ENCODE measurements around the gene PPIB. TPM values are rescaled to one million over a fixed set of nuclear protein-coding genes. Genes with fewer than 3 reads are reported as not detected.

Gene PPIB
- 469 TPM for polyA plus RNA-seq (ENCODE audit: insufficient read length)
- long read RNA-seq, donor 1, transcript PPIB-201 (5 exons, 1,081 nt) = major isoform, 339 of 441 reads
- long read RNA-seq, donor 1, partial matches to known transcripts = 56 of 441 reads
- long read RNA-seq, donor 1, other reads (novel, unspliced or antisense) = 45 of 441 reads
- long read RNA-seq, donor 2, transcript PPIB-201 (5 exons, 1,081 nt) = major isoform, 274 of 333 reads
- long read RNA-seq, donor 2, partial matches to known transcripts = 28 of 333 reads
- long read RNA-seq, donor 2, other reads (novel, unspliced or antisense) = 30 of 333 reads
- long read RNA-seq, donor 3, transcript PPIB-201 (5 exons, 1,081 nt) = major isoform, 226 of 266 reads
- long read RNA-seq, donor 3, partial matches to known transcripts = 19 of 266 reads
- long read RNA-seq, donor 3, other reads (novel, unspliced or antisense) = 20 of 266 reads
- long read RNA-seq, donor 4, transcript PPIB-201 (5 exons, 1,081 nt) = major isoform, 44 of 91 reads
- long read RNA-seq, donor 4, partial matches to known transcripts = 46 of 91 reads
- long read RNA-seq, donor 4, other reads (novel, unspliced or antisense) = 0 of 91 reads
- long read RNA-seq, donor 5, transcript PPIB-201 (5 exons, 1,081 nt) = major isoform, 552 of 697 reads
- long read RNA-seq, donor 5, partial matches to known transcripts = 50 of 697 reads
- long read RNA-seq, donor 5, other reads (novel, unspliced or antisense) = 93 of 697 reads
- long read RNA-seq, donor 6, transcript PPIB-201 (5 exons, 1,081 nt) = major isoform, 343 of 465 reads
- long read RNA-seq, donor 6, partial matches to known transcripts = 71 of 465 reads
- long read RNA-seq, donor 6, other reads (novel, unspliced or antisense) = 50 of 465 reads
- long read RNA-seq, donor 7, transcript PPIB-203 (3 exons, 1,208 nt) = minor isoform, 6 of 679 reads
- long read RNA-seq, donor 7, transcript PPIB-201 (5 exons, 1,081 nt) = major isoform, 539 of 679 reads
- long read RNA-seq, donor 7, partial matches to known transcripts = 102 of 679 reads
- long read RNA-seq, donor 7, other reads (novel, unspliced or antisense) = 32 of 679 reads
- long read RNA-seq, donor 8, transcript PPIB-201 (5 exons, 1,081 nt) = major isoform, 135 of 160 reads
- long read RNA-seq, donor 8, partial matches to known transcripts = 14 of 160 reads
- long read RNA-seq, donor 8, other reads (novel, unspliced or antisense) = 10 of 160 reads

DNA sequence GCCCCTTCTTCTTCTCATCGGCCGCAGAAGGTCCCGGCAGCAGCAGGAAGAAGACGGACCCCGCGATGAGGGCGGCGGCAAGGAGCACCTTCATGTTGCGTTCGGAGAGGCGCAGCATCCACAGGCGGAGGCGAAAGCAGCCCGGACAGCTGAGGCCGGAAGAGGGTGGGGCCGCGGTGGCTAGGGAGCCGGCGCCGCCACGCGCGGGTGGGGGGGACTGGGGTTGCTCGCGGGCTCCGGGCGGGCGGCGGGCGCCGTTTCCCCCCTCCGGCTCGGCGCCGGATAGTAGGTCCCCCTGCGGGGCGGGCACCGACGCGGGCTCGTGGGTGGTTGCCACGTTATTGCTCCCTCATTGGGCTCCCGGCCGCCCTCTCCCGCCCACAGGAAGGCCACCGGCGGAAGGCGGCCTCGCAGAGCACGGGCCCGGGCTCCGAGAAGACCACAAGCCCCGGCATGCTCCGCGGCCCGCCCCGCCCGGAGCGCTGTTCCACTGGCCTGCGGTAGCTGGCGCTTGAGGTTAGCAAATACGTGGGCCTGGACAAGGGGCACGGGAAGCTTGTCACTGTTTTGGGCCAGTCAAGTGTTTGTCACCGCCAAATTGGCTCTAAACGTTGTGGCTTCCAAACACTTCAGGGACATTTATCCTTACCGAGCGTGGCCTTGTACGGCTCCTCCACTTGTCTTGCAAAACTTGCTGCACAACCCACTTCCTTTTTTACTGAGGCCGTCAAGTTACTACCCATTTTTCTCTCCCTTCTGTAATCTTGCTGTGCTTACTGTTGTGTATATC lies at the start of gene PPIB:
Gene PPIB, minus strand, starts transcription at position 154 of the 790 bp plus-strand sequence. Its CDS starts 36 bp downstream, at position 118.
- DNase-seq = peak; percentile 95

DNA sequence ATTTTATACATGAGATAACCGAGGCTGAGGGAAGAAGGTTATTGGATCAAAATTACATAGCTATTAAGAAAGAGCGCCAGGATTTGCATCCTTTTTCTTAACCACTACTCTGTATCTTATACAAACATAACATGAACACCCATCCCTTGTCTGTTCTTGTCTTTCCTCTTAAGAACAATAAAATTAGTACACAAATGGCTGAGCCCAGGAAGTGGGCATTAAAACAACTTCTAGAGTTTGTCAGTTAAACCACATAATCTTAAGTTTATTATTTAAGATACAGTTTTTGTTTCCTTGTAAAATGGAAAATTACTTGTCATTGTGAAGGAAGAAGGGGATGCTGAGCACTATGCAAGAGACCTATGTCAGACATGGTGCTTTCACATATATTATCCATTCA lies 48.9 kb upstream of the PPIB start:
- DNase-seq = no peak

DNA sequence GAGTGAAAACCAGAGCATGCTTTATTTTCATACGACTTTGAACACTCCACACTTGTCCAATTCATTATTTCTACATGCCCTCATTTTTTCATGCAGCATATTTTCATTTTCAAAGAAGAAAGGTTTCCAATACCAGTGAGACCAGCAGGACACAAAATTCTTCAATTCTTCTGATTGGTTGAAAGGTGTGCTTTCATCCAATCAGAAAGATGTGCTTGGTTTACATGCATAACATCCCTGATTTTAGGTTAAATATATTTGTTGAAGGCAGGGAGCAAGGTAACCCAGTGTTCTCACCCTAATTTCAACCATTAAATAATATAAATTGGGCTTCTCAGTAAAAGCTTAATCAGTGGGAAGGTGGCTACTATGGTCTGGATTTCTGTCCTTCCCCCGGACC lies 47.5 kb upstream of the PPIB start:
- DNase-seq = no peak

DNA sequence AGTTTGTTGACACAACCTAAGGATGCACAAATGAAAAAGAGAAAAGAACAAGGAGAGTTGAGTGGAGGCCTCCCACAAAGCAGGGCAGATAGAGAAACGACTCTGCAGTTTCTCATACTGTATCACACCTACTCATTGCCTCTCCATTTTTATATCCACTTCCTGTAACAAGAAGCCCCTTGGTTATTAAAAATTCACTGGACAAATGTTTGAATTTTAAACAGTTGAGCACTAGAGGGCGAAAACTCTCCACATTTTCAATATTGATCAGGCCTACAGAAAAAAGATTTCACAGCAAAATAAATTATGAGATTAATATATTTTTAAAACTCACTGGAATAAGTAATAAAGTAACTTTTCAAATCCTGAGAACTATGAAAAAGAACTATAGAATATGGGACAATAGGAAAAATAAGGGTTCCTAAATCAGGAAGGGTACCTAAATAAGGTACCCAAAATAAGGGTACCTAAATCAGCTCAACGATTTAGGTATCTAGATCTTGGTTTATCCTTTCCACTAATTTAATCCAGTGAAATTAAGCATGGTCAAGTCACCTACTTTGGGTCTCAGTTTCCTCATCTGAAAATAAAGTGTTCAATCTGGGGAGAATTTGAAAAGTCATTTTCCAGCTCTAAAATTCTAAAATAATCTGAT lies 47.0 kb upstream of the PPIB start:
- peak; percentile 39 for DNase-seq

DNA sequence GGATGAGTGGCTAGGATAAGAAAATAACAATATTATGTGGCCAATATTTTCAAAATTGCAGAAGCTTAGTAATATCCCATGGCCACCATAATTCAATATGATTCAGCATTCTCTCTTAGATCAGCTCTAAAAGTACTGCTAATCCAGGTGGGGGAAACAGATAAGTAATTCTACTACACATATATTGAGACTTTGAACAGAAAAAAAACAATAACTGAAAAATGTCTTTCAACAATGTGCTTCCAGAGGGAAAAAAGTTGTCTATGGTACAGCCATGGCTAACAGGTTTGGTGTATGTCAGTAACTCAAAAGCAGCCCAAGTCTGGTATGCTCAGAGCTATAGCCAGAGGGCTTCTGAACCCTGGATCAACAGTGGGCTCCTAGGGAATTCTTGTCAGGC lies 42.4 kb upstream of the PPIB start:
- no peak for DNase-seq

DNA sequence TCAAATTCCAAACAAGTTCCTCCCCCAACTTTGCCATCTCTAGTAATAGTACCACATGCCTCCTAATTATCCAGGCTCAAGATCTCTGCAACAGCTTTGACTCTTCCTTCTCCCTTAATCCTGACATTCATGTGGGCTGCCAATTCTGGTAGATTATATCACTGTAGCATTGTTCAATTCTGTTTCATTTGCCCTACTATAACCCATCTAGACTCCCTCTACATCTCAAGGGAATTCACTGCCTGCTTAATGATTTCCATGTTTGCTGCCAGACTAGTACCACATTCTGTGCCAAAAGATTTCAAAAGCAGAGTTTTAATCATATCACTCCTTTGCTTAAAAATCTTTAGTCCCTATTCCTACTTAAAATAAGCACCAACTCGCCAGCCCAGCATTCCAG lies 34.6 kb upstream of the PPIB start:
- no peak for DNase-seq

DNA sequence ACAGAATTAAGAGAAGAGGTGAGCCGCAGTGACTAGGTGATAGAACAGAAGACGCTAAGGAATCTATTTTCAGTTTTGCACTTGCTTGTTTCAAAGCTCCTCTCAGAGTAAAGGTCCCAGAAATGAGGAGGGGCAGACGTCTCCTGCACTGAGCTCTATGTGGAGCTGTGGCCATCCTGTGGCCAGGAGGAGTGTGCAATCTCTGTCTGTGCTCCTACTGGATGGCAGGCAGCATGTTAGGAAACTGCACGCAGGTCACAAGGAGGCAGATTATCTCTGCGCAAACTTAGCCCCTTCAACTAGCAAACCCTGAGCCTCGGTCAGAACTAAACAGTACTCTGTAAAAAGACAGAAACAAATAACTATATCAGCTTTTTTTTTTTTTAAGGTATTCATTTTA lies 31.1 kb upstream of the PPIB start:
- DNase-seq = no peak

DNA sequence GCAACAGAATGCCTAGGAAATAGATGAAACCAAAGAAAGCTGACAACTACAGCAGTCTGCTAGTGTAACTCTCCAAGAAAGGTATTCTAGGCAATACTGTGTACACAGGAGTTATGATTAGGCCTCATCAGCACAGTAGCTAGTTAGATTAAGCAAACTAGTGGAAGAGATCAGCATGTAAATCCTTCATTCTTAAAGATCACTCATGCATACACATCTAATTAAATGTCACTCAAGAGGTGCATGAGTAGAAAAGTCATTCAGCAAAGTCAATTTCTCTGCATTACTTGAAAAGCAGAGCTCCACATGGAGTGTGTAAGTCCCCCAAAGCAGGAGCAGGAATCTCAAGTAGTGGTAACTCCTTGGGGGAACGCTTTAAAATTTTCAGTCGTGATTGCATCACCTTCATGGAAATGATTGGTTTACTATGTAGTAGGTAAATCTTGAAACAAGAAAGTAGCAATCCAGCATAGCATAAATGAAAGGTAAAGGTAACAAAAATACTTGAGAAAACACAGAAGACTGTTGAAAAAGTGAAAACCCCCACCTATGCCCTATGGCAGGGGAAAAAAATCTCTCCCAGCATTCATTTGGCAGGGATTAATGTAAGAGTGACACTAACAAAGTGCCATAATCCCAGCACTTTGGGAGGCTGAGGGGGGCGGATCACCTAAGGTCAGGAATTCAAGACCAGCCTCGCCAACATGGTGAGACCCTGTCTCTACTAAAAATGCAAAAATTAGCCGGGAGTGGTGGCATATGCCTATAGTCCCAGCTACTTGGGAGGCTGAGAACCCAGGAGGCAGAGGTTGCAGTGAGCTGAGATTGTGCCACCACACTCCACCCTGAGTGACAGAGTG lies 29.4 kb upstream of the PPIB start:
- DNase-seq = no peak

DNA sequence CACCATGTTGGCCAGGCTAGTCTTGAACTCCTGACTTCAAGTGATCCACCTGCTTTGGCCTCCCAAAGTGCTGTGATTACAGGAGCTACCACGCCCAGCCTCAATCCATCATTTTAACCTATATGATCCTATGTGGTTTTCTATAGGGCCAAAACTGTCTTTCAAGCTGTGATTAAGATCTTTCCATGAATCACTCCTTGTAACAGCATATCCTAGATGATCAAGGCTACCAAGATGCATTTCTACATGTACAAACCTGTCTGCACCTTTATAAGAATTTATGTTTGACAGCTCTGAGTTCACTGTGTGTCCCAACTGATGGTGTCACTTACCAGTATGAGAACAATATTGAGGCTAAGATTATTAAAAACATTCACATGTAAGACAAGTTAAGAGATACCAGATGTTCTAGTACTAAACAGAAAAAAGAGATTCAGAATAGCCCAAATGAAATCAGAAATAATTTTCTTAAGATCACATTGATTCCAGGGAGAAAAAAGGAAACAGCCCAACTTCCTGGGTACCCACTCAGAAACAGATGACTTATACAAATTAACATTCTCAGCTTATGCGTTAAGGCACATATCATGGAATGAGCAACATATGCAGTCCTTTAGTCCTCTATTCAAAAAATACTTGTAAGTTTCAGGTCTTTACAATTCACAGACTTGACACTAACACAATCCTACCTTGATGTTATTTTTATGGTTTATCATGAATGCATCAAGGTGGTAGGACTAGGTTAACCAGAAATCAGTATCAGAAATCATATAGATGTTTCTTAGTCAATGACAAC lies 24.8 kb upstream of the PPIB start:
- no peak for DNase-seq

DNA sequence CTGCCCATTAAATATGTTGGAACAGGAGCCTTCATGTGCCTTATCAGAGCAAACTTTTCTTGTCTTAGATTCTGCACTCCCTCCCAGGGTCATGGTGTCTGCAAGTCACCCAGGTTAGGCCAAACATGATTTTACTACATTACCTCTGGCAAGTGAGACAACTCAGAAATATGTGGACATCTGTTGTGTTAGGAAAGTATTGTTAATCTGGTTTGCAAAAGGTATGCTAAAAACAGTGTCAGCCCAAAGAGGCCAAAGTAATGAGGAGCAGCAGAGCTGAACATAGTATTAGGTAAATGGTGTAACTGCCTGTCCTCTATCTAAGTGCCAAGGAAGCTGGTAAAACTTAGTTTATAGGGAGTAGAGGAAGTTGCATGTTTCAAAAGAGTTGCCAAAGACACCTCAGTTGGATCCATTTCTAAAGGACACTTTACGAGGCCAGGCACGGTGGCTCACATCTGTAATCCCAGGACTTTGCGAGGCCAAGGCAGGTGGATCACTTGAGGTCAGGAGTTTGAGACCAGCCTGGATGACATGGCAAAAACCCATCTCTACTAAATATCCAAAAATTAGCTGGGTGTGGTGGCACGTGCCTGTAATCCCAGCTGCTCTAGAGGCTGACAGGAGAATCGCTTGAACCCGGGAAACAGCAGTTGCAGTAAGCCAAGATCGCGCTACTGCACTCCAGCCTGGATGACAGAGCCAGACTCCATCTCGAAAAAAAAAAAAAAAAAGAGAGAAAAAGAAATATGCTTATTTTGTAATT lies 22.5 kb upstream of the PPIB start:
- no peak for DNase-seq

DNA sequence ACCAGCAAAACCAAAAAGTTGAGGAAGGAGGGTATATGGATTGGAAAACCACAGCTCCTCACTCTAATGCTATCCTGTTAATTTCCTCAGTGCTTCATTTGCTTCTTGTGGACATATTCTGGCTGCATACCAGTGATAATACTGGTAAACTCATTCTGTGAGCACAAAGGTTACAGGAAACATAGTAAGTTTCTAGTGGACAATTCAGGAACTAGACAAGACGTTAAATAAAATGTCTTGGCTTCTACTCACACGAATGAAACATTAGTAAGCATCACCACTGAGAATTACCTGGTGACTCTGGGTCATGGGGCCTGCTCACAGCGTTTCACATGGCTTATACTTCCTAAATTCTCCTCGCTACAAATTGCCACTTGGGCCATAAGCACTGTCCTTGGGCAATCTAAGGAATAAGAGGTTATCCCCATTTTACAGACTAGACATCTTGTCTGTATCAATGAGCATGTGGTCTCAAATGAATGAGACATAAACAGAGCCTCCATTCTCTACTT lies 20.1 kb upstream of the PPIB start:
- no peak for DNase-seq

DNA sequence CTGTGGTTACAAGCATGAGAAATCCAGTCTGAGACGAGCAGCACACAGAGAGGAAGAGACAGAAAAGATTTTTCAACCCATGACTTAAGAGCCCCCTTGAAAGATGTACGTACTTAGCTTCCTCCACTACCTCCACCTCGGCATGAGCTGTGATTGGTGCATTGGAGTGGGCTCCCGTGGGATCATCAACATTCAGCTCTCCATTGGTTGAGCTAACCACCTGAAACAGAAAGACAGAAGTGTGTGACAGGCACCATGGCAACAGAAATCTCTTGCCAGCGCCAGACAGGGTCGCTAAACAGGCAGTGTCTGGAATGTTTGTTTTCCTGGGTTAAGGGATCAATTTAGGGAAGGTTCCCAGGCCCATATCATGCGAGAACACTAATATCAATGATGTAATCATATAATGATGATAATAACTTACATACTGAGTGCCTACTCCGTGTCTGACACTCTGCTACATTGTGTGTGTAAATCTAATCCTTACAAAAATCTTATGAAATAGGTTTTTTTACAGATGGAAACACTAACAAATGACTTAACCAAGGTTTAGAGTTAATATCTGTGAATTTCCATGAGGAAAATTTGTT lies 17.5 kb upstream of the PPIB start:
- DNase-seq = no peak

DNA sequence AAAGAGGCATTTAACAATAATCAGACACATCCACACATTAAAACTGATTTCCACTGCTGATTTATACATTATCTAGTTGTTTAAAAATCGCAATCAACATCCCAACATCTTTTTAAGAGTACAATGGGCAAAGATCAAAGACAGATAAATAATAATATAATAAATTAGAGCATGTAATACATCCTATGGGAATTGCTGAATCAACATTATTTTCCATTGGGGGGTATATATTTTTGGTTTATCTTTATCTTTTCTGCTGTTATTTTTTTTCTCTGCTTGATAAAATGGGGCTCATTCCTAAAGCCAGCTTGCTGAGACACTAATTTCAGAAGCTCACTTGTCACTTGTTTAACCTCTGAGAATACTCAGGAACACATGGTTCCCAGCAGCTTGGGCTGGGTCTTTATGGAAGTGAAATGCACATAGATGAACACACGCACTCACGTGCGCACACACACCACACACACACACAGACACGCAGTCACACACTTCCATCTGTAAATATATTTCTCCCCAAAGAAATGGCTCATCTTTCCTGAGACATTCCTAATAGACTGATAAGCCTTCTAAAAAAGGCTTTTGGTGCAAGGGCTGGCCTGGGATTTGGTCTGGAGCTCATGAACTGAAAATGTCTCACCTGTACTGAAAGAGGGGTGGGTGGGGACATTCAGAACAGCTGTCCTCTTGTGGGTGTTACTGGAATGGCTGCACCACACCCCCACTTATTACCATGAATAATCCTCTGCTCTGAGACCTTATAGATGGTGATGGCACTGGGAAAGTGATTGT lies 3.5 kb upstream of the PPIB start:
- DNase-seq = no peak

DNA sequence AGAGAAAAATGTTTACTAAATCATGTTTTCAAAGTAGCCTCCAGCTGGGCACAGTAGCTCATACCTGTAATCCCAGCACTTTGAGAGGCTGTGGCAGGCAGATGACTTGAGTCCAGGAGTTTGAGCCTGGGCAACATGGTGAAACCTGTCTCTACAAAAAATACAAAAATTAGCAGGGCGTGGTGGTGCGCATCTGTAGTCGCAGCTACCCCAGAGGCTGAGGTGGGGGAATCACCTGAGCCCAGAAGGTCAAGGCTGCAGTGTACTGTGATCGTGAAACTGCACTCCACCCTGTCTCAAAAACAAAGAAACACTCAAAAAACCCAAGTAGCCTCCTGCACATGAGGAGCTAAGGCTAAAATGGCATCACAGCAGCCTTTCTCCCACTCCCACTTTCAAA lies 1.6 kb upstream of the PPIB start:
- DNase-seq = no peak

DNA sequence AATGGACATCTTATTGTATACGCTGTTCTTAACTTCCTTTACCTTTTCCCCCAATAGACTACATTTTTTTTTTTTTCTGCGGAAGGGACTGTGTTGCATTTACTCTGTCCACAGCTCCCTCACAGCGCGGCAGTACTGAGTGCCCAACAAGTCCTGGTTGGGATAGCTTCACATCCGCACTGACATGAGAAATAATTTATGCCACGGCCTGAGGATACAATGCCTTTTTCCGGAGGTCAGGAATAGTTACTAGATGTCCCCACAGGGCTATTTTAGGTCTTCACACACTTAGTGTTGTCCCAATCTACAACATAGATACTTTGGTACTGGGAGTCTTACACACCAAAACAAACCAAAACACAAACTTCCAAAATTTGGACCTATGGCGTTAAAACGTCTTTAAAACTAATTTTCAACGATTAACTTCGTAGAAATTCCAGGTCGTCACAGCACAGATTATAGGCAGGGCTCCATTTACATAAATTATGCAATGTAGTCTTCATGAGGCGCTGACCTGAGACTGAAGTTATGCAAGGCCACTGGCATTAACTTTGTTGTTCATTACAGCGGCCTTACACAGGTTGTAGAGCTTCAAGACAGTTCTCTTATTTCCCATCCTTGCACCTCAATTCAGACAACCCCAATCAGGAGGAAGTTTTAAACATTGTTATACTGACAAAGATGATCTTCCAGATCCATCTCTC lies 989 bp upstream of the PPIB start:
- no peak for DNase-seq

DNA sequence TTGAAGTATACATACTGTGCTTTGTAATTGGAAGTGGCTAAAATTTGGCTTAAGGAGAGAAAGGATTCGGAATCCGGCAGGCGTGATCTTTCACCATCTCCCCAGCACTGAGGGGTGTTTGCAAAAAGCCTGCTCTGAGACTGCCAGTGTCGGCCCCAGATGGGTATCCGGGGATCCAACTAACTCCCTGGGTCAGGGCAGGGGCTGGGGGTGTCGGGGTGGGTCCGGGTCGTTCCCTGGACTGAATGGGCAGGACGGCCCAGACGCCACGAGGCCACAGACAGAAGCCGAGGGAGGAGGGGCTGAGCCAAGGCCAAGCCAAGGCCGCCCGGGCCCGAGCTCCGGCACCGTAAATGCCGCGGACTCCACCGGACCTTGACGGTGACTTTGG lies 349 bp downstream of the PPIB start:
- no peak for DNase-seq
